ENCODE results near the gene PLB1. TPM values are rescaled to one million over a fixed set of nuclear protein-coding genes. Genes with fewer than 3 reads are reported as not detected.

PLB1 gene
- total RNA-seq, 2 experiments from 2014 or later = not detected

- no peaks in the 10 kb centered on the region for H3K36me3 ChIP-seq (ENCODE audit: insufficient read depth, low read length)
Observed at GRCh38 chr2:28447943-28448792, 47.7 kb upstream of the PLB1 start.

DNA sequence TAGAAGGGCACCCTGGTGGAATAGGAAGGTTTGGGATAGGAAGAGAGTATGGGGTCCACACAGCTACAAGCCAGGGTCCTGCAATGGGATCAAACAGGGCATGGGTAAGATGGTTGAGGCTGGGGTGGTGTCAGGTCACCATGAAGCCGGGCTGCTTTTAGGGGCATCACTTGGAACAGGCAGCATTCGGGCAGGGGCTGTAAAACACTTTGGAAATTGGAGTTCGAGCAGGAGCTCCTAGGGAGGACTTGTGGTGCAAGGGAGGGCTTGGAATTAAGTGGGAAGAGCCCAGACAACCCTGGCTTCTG lies 47.1 kb upstream of the PLB1 start:
- ChIA-PET POLR2A (interaction anchor here (0.7 kb wide), 1 partner anchor 12 kb away, joined by 3 read pairs; no protein-coding TSS in a partner anchor), CTCF (ENCODE audit: unreplicated experiment) (no interaction called here)
- TF ChIP-seq EZH2phosphoT487 (IDR thresholded peaks at IDR 0.05; ENCODE audit: borderline replicate concordance, low read depth, low read length) (no peak), CTCF (conservative IDR thresholded peaks at IDR 0.05; ENCODE audit: low read length) (no peak)
- Histone ChIP-seq H3K4me3 (ENCODE audit: low read depth, low read length, poor library complexity, severe bottlenecking) (no peak overlapping the region), H3K9me3 (ENCODE audit: low read length) (no peaks in the 10 kb centered on the region), H3K4me1 (ENCODE audit: insufficient read depth, low read length, poor library complexity, severe bottlenecking) (no peaks in the 10 kb centered on the region), H3K9me2 (ENCODE audit: insufficient read depth, low read length) (no peaks in the 10 kb centered on the region), H3K79me2 (ENCODE audit: insufficient read depth, low read depth, low read length) (no peaks in the 10 kb centered on the region), H3K27ac (ENCODE audit: low read depth, low read length, poor library complexity, severe bottlenecking) (no peak overlapping the region), H4K20me1 (ENCODE audit: insufficient read depth, low read length) (no peaks in the 10 kb centered on the region), H2AFZ (ENCODE audit: low read length) (no peak overlapping the region), H3K4me2 (ENCODE audit: low read length) (no peak overlapping the region), H3K36me3 (ENCODE audit: insufficient read depth, low read length) (no peaks in the 10 kb centered on the region)
- no peak for DNase-seq (ENCODE audit: low spot score)
- intact Hi-C loops (cut with micrococcal nuclease; ENCODE audit: unreplicated experiment) = no loop called here
- BruUV-seq (replicated peaks) = no TSS peak

More at GRCh38 chr2:28447943-28448792, 47.7 kb upstream of the PLB1 start:
- Histone ChIP-seq H3K4me2 (ENCODE audit: low read length) (no peak overlapping the region), H3K4me1 (ENCODE audit: insufficient read depth, low read length, poor library complexity, severe bottlenecking) (no peaks in the 10 kb centered on the region), H2AFZ (ENCODE audit: low read length) (no peak overlapping the region), H3K27ac (ENCODE audit: low read depth, low read length, poor library complexity, severe bottlenecking) (no peak overlapping the region), H3K9me2 (ENCODE audit: insufficient read depth, low read length) (no peaks in the 10 kb centered on the region), H4K20me1 (ENCODE audit: insufficient read depth, low read length) (no peaks in the 10 kb centered on the region), H3K9me3 (ENCODE audit: low read length) (no peaks in the 10 kb centered on the region), H3K79me2 (ENCODE audit: insufficient read depth, low read depth, low read length) (no peaks in the 10 kb centered on the region), H3K4me3 (ENCODE audit: low read depth, low read length, poor library complexity, severe bottlenecking) (no peak overlapping the region)
- CTCF ChIA-PET (ENCODE audit: unreplicated experiment) = no interaction called here
- TF ChIP-seq EZH2phosphoT487 (IDR thresholded peaks at IDR 0.05; ENCODE audit: borderline replicate concordance, low read depth, low read length) = no peak
- no peak for TF ChIP-seq CTCF (conservative IDR thresholded peaks at IDR 0.05; ENCODE audit: low read length)
- intact Hi-C loops (cut with micrococcal nuclease; ENCODE audit: unreplicated experiment) = no loop called here
- no peak for DNase-seq (ENCODE audit: low spot score)
- POLR2A ChIA-PET = interaction anchor here (0.7 kb wide), 1 partner anchor 12 kb away, joined by 3 read pairs; no protein-coding TSS in a partner anchor
- BruUV-seq (replicated peaks) = no TSS peak

GRCh38 chr2:28449126-28449487 lies 46.8 kb upstream of the PLB1 start:
- Histone ChIP-seq H2AFZ (ENCODE audit: low read length) (no peak overlapping the region), H3K79me2 (ENCODE audit: insufficient read depth, low read depth, low read length) (no peaks in the 10 kb centered on the region), H3K4me1 (ENCODE audit: insufficient read depth, low read length, poor library complexity, severe bottlenecking) (no peaks in the 10 kb centered on the region), H3K9me2 (ENCODE audit: insufficient read depth, low read length) (no peaks in the 10 kb centered on the region), H3K27ac (ENCODE audit: low read depth, low read length, poor library complexity, severe bottlenecking) (no peak overlapping the region), H3K9me3 (ENCODE audit: low read length) (no peaks in the 10 kb centered on the region), H3K36me3 (ENCODE audit: insufficient read depth, low read length) (no peaks in the 10 kb centered on the region), H3K4me3 (ENCODE audit: low read depth, low read length, poor library complexity, severe bottlenecking) (no peak overlapping the region), H4K20me1 (ENCODE audit: insufficient read depth, low read length) (no peaks in the 10 kb centered on the region), H3K4me2 (ENCODE audit: low read length) (no peak overlapping the region)
- CTCF ChIA-PET (ENCODE audit: unreplicated experiment) = no interaction called here
- DNase-seq (ENCODE audit: low spot score) = no peak
- no TSS peak for BruUV-seq (replicated peaks)
- POLR2A ChIA-PET = no interaction called here
- TF ChIP-seq CTCF (conservative IDR thresholded peaks at IDR 0.05; ENCODE audit: low read length) = no peak
- no peak for TF ChIP-seq EZH2phosphoT487 (IDR thresholded peaks at IDR 0.05; ENCODE audit: borderline replicate concordance, low read depth, low read length)
- intact Hi-C loops (cut with micrococcal nuclease; ENCODE audit: unreplicated experiment) = no loop called here
